C4-2B (cell line): ENCODE data around the gene PIK3R5.

Experiments used
- CTCF ChIP-seq: fragments of 450-650 bp; conservative IDR thresholded peaks from 2 replicates; pipeline ENCODE4 v1.5.1; 2017; ENCODE audit warnings: mild to moderate bottlenecking
- ZFX ChIP-seq: fragments of 450-650 bp; IDR thresholded peaks from 2 replicates; pipeline ENCODE4 v1.6.1; 2017

- TF ChIP-seq CTCF (no peak), ZFX (no peak)
Measured at GRCh38 chr17:8949061-8949661, 16.3 kb downstream of the PIK3R5 start.
